SIG-M5 treated with dmso at 0.1 percent for 504 hours (cell line): ENCODE measurements around the gene DOCK11.

Experiments used
- DNase-seq: peaks from one replicate; lab custom pipeline; 2025; ENCODE audit not compliant: unreplicated experiment; lab: John Stamatoyannopoulos, UW

DOCK11 gene

DNA sequence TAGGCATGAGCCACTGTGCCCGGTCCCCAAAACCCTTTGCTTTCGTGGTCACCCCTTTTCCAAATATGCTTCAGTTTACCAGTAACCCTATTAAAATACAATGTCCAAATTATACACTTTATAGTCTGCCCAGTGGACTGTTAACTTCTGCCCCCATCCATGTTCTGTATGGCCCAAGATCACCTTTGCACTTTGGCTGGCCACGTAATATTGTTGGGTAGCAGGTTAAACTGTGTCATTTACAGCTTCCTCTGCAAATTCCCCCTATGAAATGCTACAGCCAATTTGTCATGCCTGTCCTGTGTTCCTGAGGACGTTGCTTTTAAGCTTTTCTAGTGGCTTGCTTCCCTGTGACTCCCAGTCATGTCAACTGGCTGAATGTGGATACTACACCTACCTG lies 130.7 kb downstream of the DOCK11 start:
- DNase-seq: no peak

DNA sequence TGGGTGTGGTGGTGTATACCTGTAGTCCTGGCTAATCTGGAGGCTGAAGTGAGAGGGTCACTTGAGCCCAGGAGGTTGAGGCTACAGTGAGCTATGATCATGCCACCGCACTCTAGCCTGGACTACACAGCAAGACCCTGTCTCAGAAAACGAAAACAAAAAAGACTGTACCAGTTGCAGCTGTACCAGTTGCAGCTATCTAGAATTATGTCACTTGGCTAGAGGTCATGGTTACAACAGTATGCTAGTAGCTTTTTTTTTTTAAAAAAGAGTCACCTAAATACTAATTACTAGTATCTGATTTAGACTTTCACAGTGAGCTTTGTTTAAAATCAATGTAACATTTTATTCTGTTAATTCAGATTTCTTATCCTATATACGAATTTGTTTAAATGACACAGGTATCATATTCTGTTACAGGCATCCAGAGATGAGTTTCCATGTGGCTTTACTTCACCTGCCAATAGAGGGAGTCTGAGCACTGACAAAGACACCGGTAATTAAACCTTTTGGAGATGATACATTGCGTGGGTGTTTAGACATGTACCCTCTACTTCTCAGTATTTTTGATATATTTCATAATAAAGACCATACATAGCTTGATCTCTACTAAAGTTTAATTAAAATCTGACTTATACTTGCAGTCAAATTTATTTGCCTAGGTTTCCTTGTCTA lies 131.6 kb downstream of the DOCK11 start:
- DNase-seq: peak; percentile 36

DNA sequence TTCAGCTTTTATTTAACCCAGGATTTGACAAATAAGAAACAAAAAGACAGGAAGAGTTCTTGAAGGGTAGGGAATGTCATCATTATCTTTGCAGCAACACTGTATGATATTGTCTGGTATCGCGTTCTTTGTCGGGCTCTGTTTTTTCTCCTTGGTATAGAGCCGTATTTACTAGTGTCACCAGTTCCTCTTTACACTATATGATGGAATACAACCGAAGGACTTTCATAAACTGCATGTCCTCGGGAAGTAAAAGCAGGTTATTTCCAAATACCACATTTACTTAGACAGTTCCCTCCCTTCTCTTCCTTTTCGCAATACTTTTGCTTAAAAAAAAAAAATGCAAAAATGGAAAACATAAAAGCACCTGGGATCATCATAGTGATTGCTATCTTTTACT lies 135.2 kb downstream of the DOCK11 start:
- DNase-seq: peak; percentile 88

DNA sequence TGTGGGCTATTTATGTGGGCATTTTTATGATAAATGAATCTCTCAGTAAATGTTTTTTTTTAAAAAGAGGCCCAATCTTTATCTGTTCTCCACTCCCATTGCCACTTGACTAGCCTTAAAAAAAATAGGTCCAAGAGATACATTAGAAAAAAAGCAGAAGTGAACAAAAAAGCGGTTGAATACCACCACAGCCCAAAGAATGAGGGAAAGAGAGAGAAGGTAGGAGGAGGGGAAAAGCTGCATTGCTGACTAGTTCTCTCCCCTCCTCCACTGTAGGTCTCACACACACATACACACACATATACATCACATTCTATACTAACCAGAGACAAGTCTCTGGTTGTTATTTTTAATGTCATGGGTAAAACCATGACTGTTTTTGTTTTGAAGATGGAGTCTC lies 136.0 kb downstream of the DOCK11 start:
- DNase-seq: peak; percentile 89

DNA sequence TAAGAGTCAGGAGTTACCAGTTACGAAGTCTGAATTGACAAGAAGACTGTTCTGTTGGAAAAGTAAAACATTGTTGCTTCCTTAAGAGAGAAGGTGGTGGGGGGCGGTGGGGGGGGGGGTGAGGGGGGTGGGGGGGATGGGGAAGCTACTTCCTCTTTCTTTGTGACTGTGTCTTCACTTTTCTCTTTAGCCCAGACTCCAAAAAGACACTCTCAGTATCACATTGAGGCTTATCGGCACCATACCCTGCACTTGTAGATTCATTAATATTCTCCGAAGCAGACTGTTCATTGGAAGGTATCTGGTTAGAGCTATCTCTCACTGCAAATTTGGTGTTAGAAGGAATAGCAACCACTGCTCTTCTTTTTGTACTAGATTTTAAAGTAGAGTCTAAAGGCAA lies 137.2 kb downstream of the DOCK11 start:
- DNase-seq: peak; percentile 61

DNA sequence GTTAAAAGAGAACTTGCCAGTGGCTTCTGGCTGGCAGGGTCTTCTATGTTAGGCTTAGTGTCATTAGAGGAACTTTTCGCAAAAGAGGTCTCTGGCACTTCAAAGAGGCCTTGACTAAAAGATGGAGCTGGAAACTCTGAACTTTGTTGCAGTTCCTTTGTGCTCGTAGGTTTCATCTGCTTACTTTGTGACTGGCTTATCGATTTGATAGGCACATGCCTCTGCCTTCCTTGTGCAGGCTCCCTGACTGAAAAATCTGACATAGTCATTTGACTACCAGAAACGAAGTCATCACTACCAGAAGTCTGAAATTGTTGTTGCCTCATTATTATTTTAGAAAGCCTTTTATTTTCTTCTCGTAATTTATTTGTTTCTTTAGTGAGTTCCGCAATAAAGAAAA lies 137.9 kb downstream of the DOCK11 start:
- DNase-seq: no peak

DNA sequence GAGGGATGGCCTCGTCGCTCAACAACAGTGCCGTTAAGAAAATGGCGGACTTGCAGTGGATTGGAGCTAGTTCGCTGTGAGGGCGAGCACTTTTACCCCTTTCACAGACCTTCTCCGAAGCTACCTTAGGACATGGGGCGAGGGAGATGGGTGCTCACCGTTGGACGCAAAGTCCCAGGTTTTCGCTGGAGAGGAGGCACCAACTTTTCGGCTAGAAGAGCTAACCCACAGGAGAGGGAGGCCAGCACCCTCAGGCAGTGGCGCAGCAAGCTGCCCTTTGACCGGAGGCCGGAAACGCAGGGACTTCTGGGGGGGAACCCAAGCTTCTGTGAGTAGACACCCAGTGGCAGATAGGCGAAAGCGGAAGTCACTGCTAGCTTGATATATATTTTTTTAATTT lies 138.7 kb downstream of the DOCK11 start:
- no peak for DNase-seq

DNA sequence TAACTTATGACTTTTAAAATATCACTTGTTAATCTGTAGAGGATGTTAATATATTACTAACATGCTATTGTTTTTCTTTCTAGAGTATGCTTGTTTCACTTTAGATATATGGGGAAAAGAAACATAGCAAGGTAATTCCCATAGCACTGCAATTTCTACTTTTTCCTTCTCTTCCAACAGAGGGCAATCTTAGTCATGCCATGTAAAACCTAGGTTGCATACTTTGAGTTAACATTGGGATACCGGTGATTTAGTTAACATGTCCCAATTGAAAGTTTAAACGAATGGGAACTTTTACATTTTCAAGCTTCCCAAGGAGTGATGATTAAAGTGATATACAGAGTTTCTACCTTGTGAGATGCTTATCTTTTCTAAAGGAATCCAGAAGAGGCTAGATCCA lies 142.4 kb downstream of the DOCK11 start:
- DNase-seq: no peak

DNA sequence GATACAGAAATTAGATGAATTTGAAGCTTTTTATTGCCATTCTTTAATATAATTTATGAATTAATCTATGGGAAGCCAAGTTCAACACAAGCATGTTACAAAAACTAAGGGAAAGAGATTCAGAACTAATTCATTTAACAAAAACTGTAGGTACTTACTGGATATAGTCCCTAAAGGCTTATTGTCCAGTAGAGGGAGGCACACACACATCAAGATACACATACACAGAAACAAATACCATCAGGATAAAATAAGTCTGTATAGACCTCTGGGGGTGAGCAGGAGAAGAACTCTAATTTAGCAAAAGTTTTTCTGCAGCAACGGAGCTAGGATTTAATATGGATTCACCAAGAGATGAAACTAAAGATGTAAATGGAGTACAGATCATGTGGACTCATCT lies 148.8 kb downstream of the DOCK11 start:
- peak; percentile 42 for DNase-seq

DNA sequence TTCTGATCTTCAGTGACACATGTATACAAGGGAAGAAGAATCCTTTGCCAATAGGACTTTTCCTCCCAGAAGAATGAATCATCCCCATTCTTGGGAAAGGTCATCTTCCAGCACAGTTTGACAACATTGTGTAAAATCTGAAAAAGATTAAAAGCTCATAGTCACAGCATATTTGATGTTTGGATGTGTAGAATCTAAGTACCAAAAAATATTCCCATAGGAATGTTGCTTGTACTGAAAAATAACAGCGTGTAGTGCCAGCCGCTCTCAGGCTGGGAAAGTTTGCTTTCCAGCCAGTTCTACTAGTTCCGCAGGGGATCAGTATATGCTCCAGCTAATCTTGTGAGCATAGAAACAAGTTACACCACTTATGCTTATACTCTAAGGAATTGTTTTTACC lies 157.1 kb downstream of the DOCK11 start:
- peak; percentile 21 for DNase-seq

DNA sequence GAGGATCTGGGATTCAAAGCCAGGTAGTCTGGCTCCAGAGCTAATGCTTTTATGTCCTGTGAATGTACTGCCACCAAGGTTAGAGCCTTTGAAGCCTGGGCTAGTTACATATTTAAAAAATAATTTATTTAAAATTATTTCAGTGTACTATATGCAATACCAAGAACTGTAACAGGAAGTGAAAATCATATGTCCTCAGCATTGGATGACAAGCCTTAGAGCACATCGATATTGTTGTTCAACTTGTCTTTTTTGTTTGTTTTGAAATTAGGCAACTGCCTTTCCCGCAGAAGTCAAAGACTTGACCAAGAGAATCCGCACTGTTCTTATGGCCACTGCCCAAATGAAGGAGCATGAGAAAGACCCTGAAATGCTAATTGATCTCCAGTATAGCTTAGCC lies 158.7 kb downstream of the DOCK11 start:
- no peak for DNase-seq

DNA sequence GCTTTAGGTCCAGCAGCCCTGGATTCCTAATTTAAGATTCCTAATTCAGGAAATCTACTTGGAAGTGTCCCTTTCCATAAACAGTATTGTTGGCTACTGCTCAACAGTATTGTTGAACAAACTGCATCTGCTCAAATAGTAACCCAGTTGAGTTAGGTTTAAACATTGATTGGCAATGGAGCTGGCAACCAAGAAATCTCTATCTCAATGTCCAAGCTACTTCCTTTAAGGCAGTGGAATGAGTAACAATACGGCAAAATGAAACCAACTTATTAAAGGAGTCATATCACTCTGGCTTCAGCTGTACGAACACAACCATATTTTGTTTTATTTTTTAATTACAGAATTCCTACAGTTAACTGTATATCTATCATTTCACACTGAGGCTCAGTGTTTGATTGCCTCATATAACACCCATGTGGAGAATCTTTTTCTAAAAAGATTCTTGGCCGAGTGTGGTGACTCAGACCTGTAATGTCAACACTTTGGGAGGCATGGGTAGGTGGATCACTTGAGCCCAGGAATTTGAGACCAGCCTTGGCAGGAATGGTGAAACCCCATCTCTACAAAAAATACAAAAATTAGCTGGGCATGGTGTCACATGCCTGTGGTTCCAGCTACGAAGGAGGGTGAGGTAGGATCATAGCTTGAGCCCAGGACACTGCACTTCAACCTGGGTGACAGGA lies 160.1 kb downstream of the DOCK11 start:
- DNase-seq: no peak

DNA sequence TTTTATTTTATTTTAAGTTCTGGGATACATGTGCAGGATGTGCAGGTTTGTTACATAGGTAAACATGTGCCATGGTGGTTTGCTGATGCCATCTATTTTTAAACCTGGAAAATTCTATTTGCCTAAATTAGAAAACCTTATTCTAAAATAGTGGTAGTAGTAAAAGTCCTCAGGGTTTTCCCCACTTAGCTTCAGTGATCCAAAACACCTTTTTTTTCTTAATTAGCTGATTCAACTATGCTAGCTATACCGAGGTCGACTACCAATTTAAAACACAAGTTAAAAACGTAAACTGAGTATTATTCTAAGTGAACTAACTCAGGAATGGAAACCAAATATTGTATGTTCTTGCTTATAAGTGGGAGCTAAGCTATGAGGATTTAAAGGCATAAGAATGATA lies 161.8 kb downstream of the DOCK11 start:
- DNase-seq: no peak

DNA sequence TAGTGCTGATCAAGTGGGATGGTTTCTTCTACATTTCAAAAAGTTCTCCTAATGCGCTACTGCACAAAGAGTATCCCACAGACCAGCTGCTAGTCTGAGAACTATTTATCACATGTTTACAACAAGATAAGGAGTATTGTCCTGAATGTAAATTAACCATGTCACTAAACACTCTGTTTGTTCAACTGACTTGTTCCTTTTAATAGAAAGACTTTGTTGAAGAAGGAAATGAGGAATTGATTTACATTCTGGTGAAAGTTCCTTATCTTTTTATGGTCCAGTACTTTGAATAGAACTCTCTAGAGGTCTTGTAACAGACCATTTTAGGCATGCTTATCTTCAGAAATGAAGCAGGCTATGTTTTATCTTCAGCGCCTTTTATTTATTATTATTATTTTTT lies 164.5 kb downstream of the DOCK11 start:
- no peak for DNase-seq

DNA sequence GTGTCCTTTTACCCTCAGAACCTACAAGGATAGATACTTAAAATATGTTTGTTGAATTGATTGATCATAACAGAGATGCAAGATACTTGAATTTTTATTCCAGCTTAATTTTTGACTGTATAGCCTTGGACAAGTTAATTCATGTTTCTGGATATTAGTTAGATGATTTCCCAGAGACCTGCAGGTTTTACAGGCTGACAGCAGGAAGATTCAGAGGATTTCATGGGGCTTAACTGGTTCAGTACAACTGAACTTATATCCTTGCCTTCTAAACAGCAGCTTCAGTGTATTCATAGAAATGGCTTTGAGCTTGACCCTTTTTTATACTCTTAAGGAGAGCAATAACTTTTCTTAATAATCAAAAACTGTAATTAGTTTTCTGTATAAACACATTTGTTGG lies 169.6 kb downstream of the DOCK11 start:
- DNase-seq: no peak

DNA sequence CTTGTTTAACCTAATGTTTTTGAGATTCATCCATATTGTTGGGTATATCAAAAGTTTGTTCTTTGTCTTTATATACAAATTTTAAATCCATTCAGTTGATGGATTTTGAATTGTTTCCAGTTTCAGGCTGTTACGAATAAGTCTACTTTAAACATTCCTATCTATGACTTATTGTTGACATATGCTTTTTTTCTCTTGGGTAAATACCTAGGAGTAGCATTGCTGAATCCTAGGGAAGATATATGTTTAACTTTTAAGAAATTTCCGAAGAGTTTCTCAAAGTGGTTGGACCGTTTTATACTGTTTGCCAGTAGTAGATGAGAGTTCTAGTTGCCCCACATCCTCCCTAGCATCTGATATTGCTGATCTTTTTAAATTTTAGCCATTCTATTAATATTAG lies 170.9 kb downstream of the DOCK11 start:
- DNase-seq: peak; percentile 25

DNA sequence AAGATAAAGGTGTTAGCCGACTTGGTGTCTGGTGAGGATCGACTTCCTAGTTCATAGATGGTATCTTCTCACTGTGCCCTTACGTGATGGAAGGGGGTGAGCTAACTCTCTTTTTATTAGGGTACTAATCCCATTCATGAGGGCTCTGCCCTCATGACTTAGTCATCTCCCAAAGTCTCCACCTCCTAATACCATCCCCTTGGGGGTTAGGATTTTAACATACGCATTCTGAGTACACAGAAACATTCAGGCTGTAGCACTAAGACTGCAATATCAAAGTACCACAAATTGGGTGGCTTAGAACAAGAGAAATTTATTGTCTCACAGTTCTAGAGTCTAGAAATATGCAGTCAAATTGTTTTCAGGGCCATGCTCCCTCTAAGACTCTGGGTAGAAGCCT lies 173.8 kb downstream of the DOCK11 start:
- no peak for DNase-seq

DNA sequence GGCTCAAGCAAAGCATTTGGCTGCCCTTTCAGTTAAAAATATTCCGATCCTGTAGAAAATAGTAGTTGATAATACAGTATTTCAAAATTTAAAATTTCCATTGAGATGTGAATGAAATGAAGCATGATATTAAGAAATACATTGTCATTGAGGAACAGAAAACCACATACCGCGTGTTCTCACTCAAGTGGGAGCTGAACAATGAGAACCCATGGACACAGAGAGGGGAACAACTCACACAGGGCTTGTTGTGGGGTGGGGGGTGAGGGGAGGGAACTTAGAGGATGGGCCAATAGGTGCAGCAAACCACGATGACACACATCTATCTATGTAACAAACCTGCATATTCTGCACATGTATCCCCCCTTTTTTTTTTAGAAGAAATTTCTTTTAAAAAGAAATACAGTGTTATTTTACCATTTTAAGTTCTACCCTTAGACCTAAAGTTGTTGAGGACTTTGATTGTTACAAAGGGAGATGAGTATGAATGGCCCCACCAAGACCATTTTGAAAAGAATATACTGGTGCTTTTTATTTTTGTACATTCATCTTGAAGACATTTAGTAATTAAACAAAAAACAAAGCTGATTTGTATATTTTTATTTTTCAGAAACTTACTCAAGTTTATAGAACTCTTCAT lies 179.8 kb downstream of the DOCK11 start:
- no peak for DNase-seq

DNA sequence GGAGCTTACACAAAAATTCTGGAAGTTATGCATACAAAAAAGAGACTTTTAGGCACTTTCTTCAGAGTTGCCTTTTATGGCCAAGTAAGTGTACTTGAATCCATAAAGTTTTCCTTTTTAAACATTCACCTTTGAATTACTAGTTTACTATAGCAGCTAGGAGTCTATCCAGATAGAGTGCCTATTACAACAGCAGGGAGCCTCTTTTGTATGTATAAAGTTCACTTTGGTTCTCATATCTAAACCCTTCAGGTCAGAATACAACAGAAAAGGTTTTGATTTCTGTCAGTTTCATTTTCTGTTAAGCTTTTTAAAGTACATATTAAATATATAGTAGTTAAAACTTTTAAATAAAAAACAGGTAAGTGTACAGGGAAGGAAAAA lies 180.3 kb downstream of the DOCK11 start:
- DNase-seq: no peak

DNA sequence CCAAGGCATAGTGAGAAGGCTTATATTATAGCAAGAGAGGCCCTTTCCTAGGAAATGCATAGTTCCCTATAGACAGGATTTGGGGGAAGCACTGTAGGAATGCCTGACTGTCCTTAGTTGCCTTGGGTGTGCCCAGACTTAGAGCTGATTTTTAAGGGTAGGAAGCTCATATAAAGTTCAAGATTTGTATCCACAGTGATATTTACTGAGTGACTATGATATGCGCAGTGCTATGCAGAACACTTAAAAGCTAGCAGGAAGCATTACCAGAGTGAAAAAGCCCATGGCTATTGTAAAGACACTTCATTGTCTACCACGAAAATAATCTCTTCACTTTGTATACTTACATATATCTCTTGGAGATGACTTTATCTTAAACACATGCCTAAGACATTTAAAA lies 181.7 kb downstream of the DOCK11 start:
- DNase-seq: no peak

DNA sequence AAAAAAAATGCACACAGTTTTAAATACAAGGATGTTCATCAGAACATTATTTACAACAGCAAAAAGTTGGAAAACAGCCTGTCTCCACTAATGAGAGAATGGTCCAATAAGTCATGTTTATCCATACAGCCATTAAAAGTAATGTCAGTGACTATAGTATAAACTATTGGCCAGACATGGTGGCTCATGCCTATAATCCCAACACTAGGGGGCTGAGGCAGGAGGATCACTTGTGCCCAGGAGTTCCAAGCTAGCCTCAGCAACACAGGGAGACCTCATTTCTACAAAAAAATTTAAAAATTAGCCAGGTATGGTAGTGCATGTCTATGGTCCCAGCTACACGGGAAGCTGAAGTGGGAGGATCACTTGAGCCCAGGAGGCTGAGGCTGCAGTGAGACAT lies 183.7 kb downstream of the DOCK11 start:
- no peak for DNase-seq

DNA sequence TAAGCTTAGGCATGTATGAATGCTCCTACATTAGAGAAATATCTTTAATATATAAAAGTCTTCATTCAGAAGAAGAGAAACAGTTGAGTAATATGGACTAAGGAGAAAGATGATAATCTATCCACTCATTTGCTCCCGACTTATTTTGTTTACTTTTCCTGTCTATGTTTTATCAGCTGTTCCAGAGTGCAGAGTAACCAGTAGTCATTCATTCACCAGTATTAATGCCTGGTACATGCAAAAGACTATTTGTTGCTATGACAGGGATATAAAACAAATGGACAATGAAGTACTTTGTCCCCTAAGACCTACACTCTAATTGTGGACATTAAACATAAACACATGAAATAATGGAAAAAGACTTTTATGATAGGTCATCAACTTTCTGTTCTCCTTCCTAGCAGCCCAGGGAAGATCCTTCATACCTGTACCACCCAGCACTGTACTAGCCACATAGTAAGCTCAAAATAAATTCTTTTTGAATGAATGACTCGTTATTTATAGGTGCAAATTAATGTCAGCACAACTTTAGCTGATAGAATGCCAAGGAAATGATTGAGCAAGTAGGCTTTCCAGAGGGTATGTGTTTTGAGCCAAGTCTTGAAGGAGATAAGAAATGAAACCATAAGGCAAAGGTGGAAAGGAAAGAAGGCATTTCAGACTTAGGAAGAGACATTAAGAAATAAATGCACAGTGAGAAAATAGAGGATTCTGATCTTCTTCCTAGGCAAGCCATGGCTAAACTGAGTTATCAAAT lies 186.8 kb downstream of the DOCK11 start:
- DNase-seq: no peak
